Measurements from ENCODE around the gene ATG16L2.

- TF ChIP-seq POLR2A (IDR thresholded peaks at IDR 0.05): no peak
- no peak for TF ChIP-seq CTCF (IDR thresholded peaks at IDR 0.05)
Measured at GRCh38 chr11:72856551-72857345, 42.5 kb downstream of the ATG16L2 start.

Measured in tibial nerve (tissue), 3 donors.